HL-60/S4 (cell line): ENCODE measurements around the gene CLECL1.
"Not testable (repeated sequence)": the region's sequence is repeated elsewhere in the genome, so short reads cannot be mapped to it uniquely, and the experiment has no call there.

ENCODE experiments used
- in situ Hi-C: fragments of 300-500 bp; cut with MboI; formaldehyde crosslinking; loops from 2 replicates; pipeline ENCODE4 v1.14.3; 2022; ENCODE audit warnings: low sequenced_read_pairs

CLECL1 gene

GRCh38 chr12:9752145-9752933 is 19.4 kb upstream of the CLECL1 start:
- in situ Hi-C loops: loop anchor here (5.0 to 10.0 kb wide), 2 partner anchors 35 to 392 kb away; no protein-coding TSS in a partner anchor

- in situ Hi-C loops: loop anchor here (5.0 to 10.0 kb wide), 2 partner anchors 36 to 393 kb away; no protein-coding TSS in a partner anchor
Observed at GRCh38 chr12:9751204-9752144, 18.6 kb upstream of the CLECL1 start.

DNA sequence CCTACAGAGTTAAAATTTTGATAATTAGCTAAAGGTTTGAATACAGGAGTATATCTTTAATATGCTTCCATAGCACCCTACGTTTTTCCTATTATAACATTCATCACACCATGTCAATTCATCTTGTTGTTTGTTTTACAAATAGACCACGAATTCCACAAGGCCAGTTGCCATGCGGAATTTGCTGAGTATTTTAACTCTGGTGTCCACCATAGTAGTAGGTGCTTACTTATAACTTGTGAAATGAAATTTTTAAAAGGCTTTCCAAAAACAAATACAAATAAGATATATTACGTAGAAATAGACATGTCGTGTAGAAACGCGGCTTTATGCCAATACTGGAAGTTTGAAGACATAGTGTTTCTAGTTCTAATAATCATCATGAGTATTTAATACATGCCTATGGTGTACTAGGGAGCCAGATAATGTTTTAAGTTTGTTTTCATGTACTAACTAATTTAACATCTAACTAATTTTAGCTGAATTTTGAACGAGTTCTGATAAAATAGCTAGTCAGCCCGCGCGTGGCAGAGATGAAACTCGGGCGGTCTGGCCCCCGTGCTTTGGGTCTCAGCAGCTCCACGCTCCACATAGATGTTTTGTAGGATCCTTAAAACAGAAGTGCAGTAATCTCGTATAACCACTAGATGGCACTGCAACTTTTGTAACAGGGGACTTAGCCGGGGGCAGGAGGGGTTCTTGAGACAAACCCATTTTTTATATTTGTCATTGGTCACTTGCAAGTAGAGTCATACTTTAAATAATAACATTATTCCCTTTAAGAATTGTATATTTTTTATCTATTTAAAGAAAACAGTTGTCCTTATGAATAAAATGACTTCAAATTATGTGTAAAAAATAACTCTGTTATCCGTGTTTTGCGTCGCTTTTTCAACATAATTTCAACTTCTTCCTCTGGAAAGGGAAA is 17.6 kb upstream of the CLECL1 start:
- in situ Hi-C loops: loop anchor here (5.0 to 10.0 kb wide), 2 partner anchors 37 to 394 kb away; no protein-coding TSS in a partner anchor

GRCh38 chr12:9749640-9750039 is 16.7 kb upstream of the CLECL1 start:
- in situ Hi-C loops: loop anchor here (5.0 to 10.0 kb wide), 3 partner anchors 38 to 395 kb away; no protein-coding TSS in a partner anchor

DNA sequence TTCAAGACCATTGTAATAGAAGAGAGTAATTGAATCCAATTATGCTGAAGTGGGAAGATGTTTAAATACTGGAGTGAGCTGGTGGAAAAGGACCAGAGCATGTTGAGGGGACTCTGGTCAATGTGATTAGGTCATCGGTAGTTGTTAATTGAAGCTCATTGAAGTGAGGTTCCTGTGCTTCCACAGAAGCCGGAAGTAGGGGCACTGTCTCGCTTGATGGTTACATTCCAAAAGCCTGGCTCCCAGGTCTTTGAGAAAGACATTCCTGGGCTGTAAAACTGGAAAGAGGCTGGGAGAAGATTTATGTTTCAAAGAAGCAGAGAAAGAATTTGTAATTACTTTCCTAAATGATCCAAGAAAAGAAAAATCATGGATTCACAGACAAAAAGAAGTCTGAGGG is 12.3 kb upstream of the CLECL1 start:
- in situ Hi-C loops: loop anchor here (10.0 kb wide), 1 partner anchor 180 kb away; no protein-coding TSS in a partner anchor

- in situ Hi-C loops: loop anchor here (10.0 kb wide), 1 partner anchor 182 kb away; no protein-coding TSS in a partner anchor
Observed at GRCh38 chr12:9742661-9743060, 9.8 kb upstream of the CLECL1 start.

GRCh38 chr12:9741726-9742125 is 8.8 kb upstream of the CLECL1 start:
- in situ Hi-C loops: loop anchor here (10.0 kb wide), 1 partner anchor 183 kb away; no protein-coding TSS in a partner anchor

GRCh38 chr12:9740106-9740750 is 7.3 kb upstream of the CLECL1 start:
- in situ Hi-C loops: loop anchor here (10.0 kb wide), 1 partner anchor 185 kb away; no protein-coding TSS in a partner anchor

- in situ Hi-C loops: loop anchor here (10.0 kb wide), 1 partner anchor 185 kb away; no protein-coding TSS in a partner anchor
Observed at GRCh38 chr12:9739404-9740105, 6.7 kb upstream of the CLECL1 start.

GRCh38 chr12:9738905-9739304 is 6.0 kb upstream of the CLECL1 start:
- in situ Hi-C loops: not testable (repeated sequence)

DNA sequence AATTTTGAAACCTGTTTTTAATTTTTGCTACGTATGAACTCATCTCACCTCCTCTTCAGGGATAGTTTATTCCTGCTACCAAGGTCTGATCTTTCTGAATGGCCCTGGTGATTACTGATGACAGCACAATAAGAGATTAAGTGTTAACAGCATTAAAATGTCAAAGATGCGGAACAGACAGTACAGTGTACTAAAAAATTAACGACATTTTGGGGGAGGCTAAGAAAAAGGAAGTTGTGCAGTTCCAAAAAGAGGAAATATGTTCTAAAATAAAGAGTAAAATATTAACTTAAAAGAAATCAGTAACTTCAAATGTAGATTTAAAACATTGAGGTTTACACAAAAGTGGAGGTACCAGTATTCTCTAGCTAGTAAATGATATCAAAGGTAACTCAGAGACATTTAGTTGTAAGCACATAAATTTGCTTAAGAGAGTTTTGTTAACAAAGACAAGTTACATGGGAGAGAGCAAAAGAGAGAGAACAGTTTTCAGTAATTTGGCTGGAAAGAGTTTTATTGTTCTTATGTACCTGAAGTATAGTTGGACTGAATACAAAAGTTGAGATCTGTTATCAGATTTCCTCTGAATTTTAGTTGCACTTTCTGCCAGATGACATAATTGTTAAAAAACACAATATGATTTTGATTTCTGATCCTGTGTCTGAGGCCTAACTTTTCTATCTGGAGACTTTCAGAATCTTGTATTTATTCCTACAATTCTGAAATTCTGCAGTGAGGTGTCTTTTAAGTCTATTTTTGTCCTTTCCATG is 4.2 kb upstream of the CLECL1 start:
- in situ Hi-C loops: no loop called here

DNA sequence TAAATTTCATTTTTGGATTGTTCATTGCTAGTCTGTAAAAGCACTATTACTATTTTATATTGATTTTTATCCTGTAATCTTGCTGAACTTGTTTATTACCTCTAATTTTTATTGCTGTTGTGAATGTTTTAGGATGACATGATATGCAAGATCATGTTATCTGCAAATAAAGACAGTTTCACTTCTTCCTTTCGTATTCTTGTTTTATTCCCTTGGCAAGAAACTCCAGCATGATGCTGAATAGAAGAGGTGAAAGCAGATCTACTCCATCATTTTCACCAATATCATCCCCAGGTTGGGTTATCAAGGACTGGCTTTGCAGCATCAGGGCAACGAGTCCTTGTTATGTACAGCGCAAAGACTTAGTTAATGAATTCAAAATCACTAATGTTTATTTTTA is 2.7 kb upstream of the CLECL1 start:
- in situ Hi-C loops: no loop called here

DNA sequence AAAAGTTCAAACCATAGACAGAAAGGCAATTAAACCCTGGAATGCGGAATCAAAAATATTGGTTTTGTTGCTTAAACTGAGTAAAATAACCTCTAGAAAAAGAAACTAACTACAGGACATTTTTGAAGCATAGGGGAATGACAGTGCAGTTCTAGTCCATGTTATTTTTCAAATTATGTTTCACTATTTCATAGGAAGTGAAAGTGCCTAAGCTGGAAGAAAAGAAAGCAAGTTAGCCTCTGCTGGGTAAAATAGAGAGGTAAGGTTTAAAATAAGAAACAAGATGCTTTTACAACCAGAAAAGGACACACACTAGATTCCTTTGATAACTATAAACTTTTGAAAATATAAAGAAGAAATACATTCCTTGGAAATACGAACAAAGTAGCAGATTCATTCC is 1.1 kb downstream of the CLECL1 start:
- in situ Hi-C loops: no loop called here

DNA sequence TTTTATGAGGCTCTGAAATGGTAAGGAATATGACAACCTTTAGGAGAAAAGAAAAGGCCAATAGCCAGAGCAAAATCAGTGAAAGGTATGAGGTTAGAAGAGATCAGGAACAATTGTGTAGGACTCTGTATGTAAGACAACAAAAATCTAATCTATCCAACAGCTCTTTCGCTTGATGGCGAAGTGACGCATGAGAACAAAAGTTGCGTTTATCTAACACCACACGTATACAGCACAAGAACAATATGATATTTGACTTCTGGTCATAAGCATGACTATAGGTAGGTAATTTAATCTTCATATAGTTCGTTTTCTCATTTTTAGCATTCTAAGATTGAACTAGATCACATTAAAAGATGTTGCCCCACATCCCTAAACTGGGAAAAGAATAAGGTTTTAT is 1.5 kb downstream of the CLECL1 start:
- in situ Hi-C loops: no loop called here

GRCh38 chr12:9730591-9730990 is 2.3 kb downstream of the CLECL1 start:
- in situ Hi-C loops: no loop called here

GRCh38 chr12:9730011-9730410 is 2.9 kb downstream of the CLECL1 start:
- in situ Hi-C loops: no loop called here

- in situ Hi-C loops: no loop called here
Observed at GRCh38 chr12:9729082-9729481, 3.8 kb downstream of the CLECL1 start.

GRCh38 chr12:9727813-9728212 is 5.1 kb downstream of the CLECL1 start:
- in situ Hi-C loops: no loop called here
